Measurements from ENCODE around the gene PMVK.

DNA sequence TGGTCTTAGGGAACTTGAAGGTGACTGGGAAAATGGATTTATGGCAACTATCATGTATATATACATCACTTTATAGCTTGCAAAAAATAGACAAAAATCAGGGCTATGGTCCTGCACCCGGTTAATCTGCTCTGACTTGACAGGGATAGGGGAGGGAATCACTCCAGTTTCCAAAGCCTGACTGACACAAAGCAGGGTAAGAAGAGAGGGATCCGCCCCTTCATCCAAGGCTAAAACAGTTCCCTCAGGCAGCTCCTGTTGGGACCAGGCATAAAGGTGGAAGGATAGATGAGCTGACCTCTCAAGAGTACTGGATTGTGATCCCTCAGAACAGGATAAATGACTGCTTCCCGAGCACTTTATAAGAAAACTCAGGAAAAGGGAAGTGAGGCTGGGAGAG, 18.0 kb upstream of the PMVK start:
- TF ChIP-seq, protein P1, sequence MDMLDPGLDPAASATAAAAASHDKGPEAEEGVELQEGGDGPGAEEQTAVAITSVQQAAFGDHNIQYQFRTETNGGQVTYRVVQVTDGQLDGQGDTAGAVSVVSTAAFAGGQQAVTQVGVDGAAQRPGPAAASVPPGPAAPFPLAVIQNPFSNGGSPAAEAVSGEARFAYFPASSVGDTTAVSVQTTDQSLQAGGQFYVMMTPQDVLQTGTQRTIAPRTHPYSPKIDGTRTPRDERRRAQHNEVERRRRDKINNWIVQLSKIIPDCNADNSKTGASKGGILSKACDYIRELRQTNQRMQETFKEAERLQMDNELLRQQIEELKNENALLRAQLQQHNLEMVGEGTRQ (IDR thresholded peaks at IDR 0.05; ENCODE audit: borderline replicate concordance, low read depth, low read length) = no peak
- TF ChIP-seq TARDBP (IDR thresholded peaks at IDR 0.05; ENCODE audit: borderline replicate concordance) (no peak), FOXK2 (IDR thresholded peaks at IDR 0.05) (no peak), NRF1 (conservative IDR thresholded peaks at IDR 0.05; ENCODE audit: low read depth, low read length) (no peak), SMC3 (IDR thresholded peaks at IDR 0.05; ENCODE audit: borderline replicate concordance, low read length) (no peak), FOS (IDR thresholded peaks at IDR 0.05; ENCODE audit: borderline replicate concordance, extremely low read depth, insufficient read length) (no peak)
- TF ChIP-seq, protein P2, sequence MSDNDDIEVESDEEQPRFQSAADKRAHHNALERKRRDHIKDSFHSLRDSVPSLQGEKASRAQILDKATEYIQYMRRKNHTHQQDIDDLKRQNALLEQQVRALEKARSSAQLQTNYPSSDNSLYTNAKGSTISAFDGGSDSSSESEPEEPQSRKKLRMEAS (IDR thresholded peaks at IDR 0.05; ENCODE audit: low read depth, low read length) = no peak
